Measurements from ENCODE around the gene ULBP2. TPM values are rescaled to one million over a fixed set of nuclear protein-coding genes. Genes with fewer than 3 reads are reported as not detected.
"Not testable (repeated sequence)": the region's sequence is repeated elsewhere in the genome, so short reads cannot be mapped to it uniquely, and the experiment has no call there.

Gene ULBP2
- total RNA-seq, 1 experiment from 2014 or later: not detected

DNA sequence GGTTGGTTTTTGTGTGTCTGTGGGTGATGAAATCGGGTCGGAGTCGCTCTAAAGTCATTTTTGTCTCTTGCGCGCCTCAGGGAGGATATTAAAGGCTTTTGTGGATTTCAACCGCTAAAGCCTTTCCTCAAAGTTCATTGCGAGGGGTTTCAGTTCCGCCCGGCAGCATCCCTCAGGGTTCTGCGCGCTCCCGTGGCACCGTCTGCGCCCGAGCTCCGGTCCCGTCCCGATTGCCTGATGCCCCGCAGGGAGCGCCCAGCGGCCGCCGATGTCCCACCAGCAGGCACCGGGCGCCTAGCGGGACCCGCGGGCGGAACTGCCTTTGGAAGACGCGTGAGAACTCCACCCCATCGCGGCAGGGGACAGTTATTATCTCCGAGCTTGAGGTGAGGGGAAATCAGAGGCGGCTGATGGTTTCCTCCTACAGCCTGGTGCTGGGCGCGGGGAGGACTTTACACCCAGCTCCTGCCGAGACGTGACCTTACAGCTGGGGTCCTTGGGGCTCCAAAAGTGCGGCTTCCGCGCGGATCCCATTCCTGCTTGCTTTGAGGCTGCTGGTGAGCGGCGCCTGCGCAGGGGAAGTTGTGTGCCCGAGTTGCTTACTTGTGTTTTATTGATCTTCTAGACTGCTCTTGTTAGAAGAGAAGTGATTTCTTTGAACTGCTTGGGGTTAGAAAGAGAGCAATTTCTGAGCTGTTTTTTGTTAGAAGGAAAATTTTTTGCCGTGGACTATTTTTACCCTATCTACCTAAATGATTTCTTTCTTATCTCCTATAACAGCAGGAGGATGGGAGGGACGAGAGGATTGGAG lies 49.1 kb downstream of the ULBP2 start:
- H3K4me3 Mint-ChIP-seq: peak overlapping the region; percentile 53 to 71
- H3K27ac Mint-ChIP-seq: no peak overlapping the region

DNA sequence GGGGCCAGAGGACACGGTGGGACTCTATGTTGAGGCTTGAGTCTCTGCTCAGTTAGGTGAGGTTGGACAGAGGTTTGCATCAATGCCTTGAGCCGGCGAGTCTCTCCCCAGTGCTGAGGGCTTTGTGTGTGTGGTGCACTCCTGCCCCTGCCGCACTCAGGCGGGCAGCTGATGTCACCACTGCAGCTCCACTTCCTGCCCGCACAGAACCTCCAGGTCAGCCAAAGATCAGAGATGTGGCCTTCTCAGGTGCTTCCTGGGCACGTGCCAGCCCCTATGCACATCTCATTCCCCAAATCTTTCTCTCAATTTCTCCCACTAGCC lies 49.6 kb downstream of the ULBP2 start:
- not testable (repeated sequence) for H3K14ac ChIP-seq (ENCODE audit: insufficient read depth, low read length); H3K36me3 Mint-ChIP-seq (ENCODE audit: insufficient read depth in 1 of 3, low read depth in 3 of 3); H4K5ac ChIP-seq (ENCODE audit: insufficient read length, low read depth, low read length); H3K9me3 Mint-ChIP-seq; H2BK15ac ChIP-seq (ENCODE audit: low read depth, low read length); H3K23me2 ChIP-seq (ENCODE audit: insufficient read length, low read depth, low read length, poor library complexity, severe bottlenecking); H3T11ph ChIP-seq (ENCODE audit: low read length); H3K9me3 ChIP-seq (ENCODE audit: control insufficient read depth, low read depth, low read length); H4K20me1 ChIP-seq (ENCODE audit: control insufficient read depth, insufficient read depth, insufficient read length); H2AFZ ChIP-seq (ENCODE audit: low read length); H3K4me1 ChIP-seq (ENCODE audit: insufficient read depth, low read length); DNase-seq; H4K91ac ChIP-seq (ENCODE audit: insufficient read length, low read depth, low read length); H3K27ac Mint-ChIP-seq; H2BK12ac ChIP-seq (ENCODE audit: insufficient read length, low read depth, low read length); H3K9ac ChIP-seq (ENCODE audit: extremely low read depth, insufficient read length, low read length); H2BK20ac ChIP-seq (ENCODE audit: low read depth, low read length, poor library complexity, severe bottlenecking); H3K79me2 ChIP-seq (ENCODE audit: insufficient read depth, low read length); H3K79me1 ChIP-seq (ENCODE audit: insufficient read depth, low read depth, low read length, poor library complexity, severe bottlenecking); H4K8ac ChIP-seq (replicated peaks; ENCODE audit: insufficient read length, low read depth, low read length); H2BK5ac ChIP-seq (ENCODE audit: insufficient read length, low read length); H3K18ac ChIP-seq (ENCODE audit: insufficient read length, low read depth, low read length); H3K23ac ChIP-seq (ENCODE audit: insufficient read length, low read depth, low read length); H3K56ac ChIP-seq (ENCODE audit: insufficient read length, low read depth, low read length); H3K4ac ChIP-seq (ENCODE audit: low read depth, low read length); H3K27ac ChIP-seq (ENCODE audit: insufficient read length, low read depth, low read length); H2BK120ac ChIP-seq (ENCODE audit: low read depth, low read length, poor library complexity, severe bottlenecking); H3K4me2 ChIP-seq (ENCODE audit: insufficient read depth, insufficient read length, low read length); H2AK5ac ChIP-seq (ENCODE audit: insufficient read length, low read length)
- peak overlapping the region; percentile 53 to 71 for H3K4me3 Mint-ChIP-seq
- H3K27me3 Mint-ChIP-seq (ENCODE audit: low read depth): peaks cover 99% of the 10 kb centered on the region
- H3K4me1 Mint-ChIP-seq: peaks cover 27% of the 10 kb centered on the region in 2 experiments
- no CpG with 5 or more reads among the region's 7 CpGs for WGBS (ENCODE audit: extremely low coverage, insufficient read length, low lambda C conversion rate)
- H3K27me3 ChIP-seq (ENCODE audit: insufficient read depth, low read length): peaks cover 77% of the 10 kb centered on the region

More for the DNA sequence above, 49.1 kb downstream of the ULBP2 start:
- no peaks in the 10 kb centered on the region for H3K79me2 ChIP-seq (ENCODE audit: insufficient read depth, low read length)
- H3K23ac ChIP-seq (ENCODE audit: insufficient read length, low read depth, low read length): no peak overlapping the region
- no peak overlapping the region for H4K5ac ChIP-seq (ENCODE audit: insufficient read length, low read depth, low read length)
- H3K9ac ChIP-seq (ENCODE audit: extremely low read depth, insufficient read length, low read length): no peak overlapping the region
- no peak overlapping the region for H3K14ac ChIP-seq (ENCODE audit: insufficient read depth, low read length)
- H3K4me2 ChIP-seq (ENCODE audit: insufficient read depth, insufficient read length, low read length): peak overlapping the region; percentile 37
- no peak overlapping the region for H4K91ac ChIP-seq (ENCODE audit: insufficient read length, low read depth, low read length)
- H2BK20ac ChIP-seq (ENCODE audit: low read depth, low read length, poor library complexity, severe bottlenecking): no peak overlapping the region
- no peak overlapping the region for H3K56ac ChIP-seq (ENCODE audit: insufficient read length, low read depth, low read length)
- H3K4me1 ChIP-seq (ENCODE audit: insufficient read depth, low read length): no peaks in the 10 kb centered on the region
- peaks cover 27% of the 10 kb centered on the region in 2 experiments for H3K4me1 Mint-ChIP-seq
- no peaks in the 10 kb centered on the region for H4K20me1 ChIP-seq (ENCODE audit: control insufficient read depth, insufficient read depth, insufficient read length)
- TF ChIP-seq, protein P1, sequence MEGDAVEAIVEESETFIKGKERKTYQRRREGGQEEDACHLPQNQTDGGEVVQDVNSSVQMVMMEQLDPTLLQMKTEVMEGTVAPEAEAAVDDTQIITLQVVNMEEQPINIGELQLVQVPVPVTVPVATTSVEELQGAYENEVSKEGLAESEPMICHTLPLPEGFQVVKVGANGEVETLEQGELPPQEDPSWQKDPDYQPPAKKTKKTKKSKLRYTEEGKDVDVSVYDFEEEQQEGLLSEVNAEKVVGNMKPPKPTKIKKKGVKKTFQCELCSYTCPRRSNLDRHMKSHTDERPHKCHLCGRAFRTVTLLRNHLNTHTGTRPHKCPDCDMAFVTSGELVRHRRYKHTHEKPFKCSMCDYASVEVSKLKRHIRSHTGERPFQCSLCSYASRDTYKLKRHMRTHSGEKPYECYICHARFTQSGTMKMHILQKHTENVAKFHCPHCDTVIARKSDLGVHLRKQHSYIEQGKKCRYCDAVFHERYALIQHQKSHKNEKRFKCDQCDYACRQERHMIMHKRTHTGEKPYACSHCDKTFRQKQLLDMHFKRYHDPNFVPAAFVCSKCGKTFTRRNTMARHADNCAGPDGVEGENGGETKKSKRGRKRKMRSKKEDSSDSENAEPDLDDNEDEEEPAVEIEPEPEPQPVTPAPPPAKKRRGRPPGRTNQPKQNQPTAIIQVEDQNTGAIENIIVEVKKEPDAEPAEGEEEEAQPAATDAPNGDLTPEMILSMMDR (conservative IDR thresholded peaks at IDR 0.05): no peak
- H3K27ac ChIP-seq (ENCODE audit: insufficient read length, low read depth, low read length): no peak overlapping the region
- no peak overlapping the region for H2AFZ ChIP-seq (ENCODE audit: low read length)
- no peak overlapping the region for H2BK12ac ChIP-seq (ENCODE audit: insufficient read length, low read depth, low read length)
- H2BK120ac ChIP-seq (ENCODE audit: low read depth, low read length, poor library complexity, severe bottlenecking): no peak overlapping the region
- no peak overlapping the region for H2AK5ac ChIP-seq (ENCODE audit: insufficient read length, low read length)
- H3K36me3 Mint-ChIP-seq (ENCODE audit: insufficient read depth in 1 of 3, low read depth in 3 of 3): no peaks in the 10 kb centered on the region; a peak in 2 of 7 replicates
- H3K9me3 ChIP-seq (ENCODE audit: control insufficient read depth, low read depth, low read length): no peaks in the 10 kb centered on the region
- H2BK5ac ChIP-seq (ENCODE audit: insufficient read length, low read length): no peak overlapping the region
- H3K27me3 ChIP-seq (ENCODE audit: insufficient read depth, low read length): peaks cover 79% of the 10 kb centered on the region
- peaks cover 0 to 10% of the 10 kb centered on the region in 2 experiments; a peak in 3 of 5 replicates for H3K9me3 Mint-ChIP-seq
- WGBS (ENCODE audit: extremely low coverage, insufficient read length, low lambda C conversion rate): no CpG with 5 or more reads among the region's 49 CpGs
- no peak for DNase-seq
- no peaks in the 10 kb centered on the region for H3K79me1 ChIP-seq (ENCODE audit: insufficient read depth, low read depth, low read length, poor library complexity, severe bottlenecking)
- no peak overlapping the region for H3K18ac ChIP-seq (ENCODE audit: insufficient read length, low read depth, low read length)
- H3K23me2 ChIP-seq (ENCODE audit: insufficient read length, low read depth, low read length, poor library complexity, severe bottlenecking): peaks cover 5% of the 10 kb centered on the region
- H2BK15ac ChIP-seq (ENCODE audit: low read depth, low read length): no peak overlapping the region
- peaks cover 99% of the 10 kb centered on the region for H3K27me3 Mint-ChIP-seq (ENCODE audit: low read depth)
- H3T11ph ChIP-seq (ENCODE audit: low read length): no peak overlapping the region
- no peak overlapping the region for H4K8ac ChIP-seq (replicated peaks; ENCODE audit: insufficient read length, low read depth, low read length)
- no peak overlapping the region for H3K4ac ChIP-seq (ENCODE audit: low read depth, low read length)

Measured in H9 (cell line).